GM12878 (cell line): ENCODE measurements around the gene ADCY9.

Experiments used
- HDAC6 ChIP-seq: fragments of 200-600 bp; sonication (generic); IDR thresholded peaks from one replicate; pipeline ENCODE4 v1.8.0; 2017; ENCODE audit warnings: antibody characterized with exemption; ENCODE audit not compliant: unreplicated experiment
- POLR2AphosphoS5 ChIP-seq: IDR thresholded peaks from 2 replicates; pipeline ENCODE4 v1.6.1; 2011; ENCODE audit warnings: mild to moderate bottlenecking, low read length, inconsistent platforms
- SIN3A ChIP-seq: IDR thresholded peaks from 2 replicates; pipeline ENCODE4 v1.6.1; 2012; ENCODE audit warnings: low read depth, low read length, improper control_type of control experiment
- TCF12 ChIP-seq: IDR thresholded peaks from 2 replicates; pipeline ENCODE4 v1.6.1; 2011; ENCODE audit warnings: low read depth, mild to moderate bottlenecking, low read length

DNA sequence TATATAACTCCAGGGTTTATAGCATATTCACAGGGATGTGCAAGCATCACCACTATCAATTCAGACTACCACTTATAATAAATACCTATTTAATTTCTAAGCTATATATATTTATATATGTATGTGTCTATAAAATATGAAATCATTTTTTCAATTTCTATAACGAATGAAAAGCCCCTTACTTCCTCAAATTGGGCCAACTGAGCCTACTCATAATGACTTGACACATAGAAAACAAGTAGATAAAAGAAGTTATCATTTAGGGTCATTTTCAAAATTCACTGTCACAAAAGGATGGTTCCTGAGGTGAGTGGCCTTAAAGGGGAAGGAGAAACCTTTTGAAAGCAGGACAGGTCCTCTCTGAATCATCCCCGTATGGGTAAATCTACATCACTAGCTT is 114.1 kb downstream of the ADCY9 start:
- TF ChIP-seq TCF12, result no peak
- TF ChIP-seq SIN3A, result no peak
- no peak for TF ChIP-seq HDAC6
- TF ChIP-seq POLR2AphosphoS5, result no peak
